ENCODE results near the gene ZDHHC20.

ZDHHC20 gene

GRCh38 chr13:21475115-21475514 is 16.0 kb upstream of the ZDHHC20 start:
- no peak overlapping the region for H3K4me3 ChIP-seq (ENCODE audit: low read depth, low read length)
- no peak overlapping the region for H3K27ac ChIP-seq (ENCODE audit: extremely low read depth, low read depth, low read length)
- TF ChIP-seq SCRT2 (tag by site-specific recombination; IDR thresholded peaks at IDR 0.05), result no peak
- no peaks in the 10 kb centered on the region for H3K36me3 ChIP-seq (ENCODE audit: control insufficient read depth in 2 of 2, insufficient read depth in 1 of 2, low read length in 2 of 2)
- ChIA-PET POLR2A (no interaction called here), CTCF (no interaction called here)
- no peaks in the 10 kb centered on the region for H3K4me1 ChIP-seq (ENCODE audit: control insufficient read depth, insufficient read depth, low read length)
- H3K9me3 ChIP-seq (ENCODE audit: control insufficient read depth, insufficient read depth, low read depth, low read length), result no peaks in the 10 kb centered on the region

GRCh38 chr13:21470785-21471184 is 11.7 kb upstream of the ZDHHC20 start:
- H3K9me3 ChIP-seq (ENCODE audit: control insufficient read depth, insufficient read depth, low read depth, low read length), result no peaks in the 10 kb centered on the region
- no peak overlapping the region for H3K27ac ChIP-seq (ENCODE audit: extremely low read depth, low read depth, low read length)
- TF ChIP-seq ZNF398 (tag by site-specific recombination; IDR thresholded peaks at IDR 0.05), result no peak
- TF ChIP-seq SETDB1 (IDR thresholded peaks at IDR 0.05; ENCODE audit: insufficient read length, low read length), result peak; percentile 60
- ChIA-PET CTCF (no interaction called here), POLR2A (no interaction called here)
- H3K4me1 ChIP-seq (ENCODE audit: control insufficient read depth, insufficient read depth, low read length), result no peaks in the 10 kb centered on the region
- H3K4me3 ChIP-seq (ENCODE audit: low read depth, low read length), result no peak overlapping the region
- no peaks in the 10 kb centered on the region for H3K36me3 ChIP-seq (ENCODE audit: control insufficient read depth in 2 of 2, insufficient read depth in 1 of 2, low read length in 2 of 2)

- no peaks in the 10 kb centered on the region for H3K4me1 ChIP-seq (ENCODE audit: control insufficient read depth, insufficient read depth, low read length)
- POLR2A ChIA-PET, result no interaction called here
- TF ChIP-seq SCRT2 (tag by site-specific recombination; IDR thresholded peaks at IDR 0.05) (no peak), ZNF248 (tag by site-specific recombination; IDR thresholded peaks at IDR 0.05) (no peak), ZBTB7A (tag by site-specific recombination; IDR thresholded peaks at IDR 0.05; ENCODE audit: low read depth) (no peak), GLI2 (tag by site-specific recombination; IDR thresholded peaks at IDR 0.05; ENCODE audit: borderline replicate concordance, low read depth) (no peak), TSHZ1 (tag by site-specific recombination; IDR thresholded peaks at IDR 0.05; ENCODE audit: borderline replicate concordance) (no peak), BCL11A (tag by site-specific recombination; IDR thresholded peaks at IDR 0.05; ENCODE audit: low read depth) (no peak), ZNF140 (tag by site-specific recombination; IDR thresholded peaks at IDR 0.05) (no peak), ZNF157 (tag by site-specific recombination; IDR thresholded peaks at IDR 0.05) (no peak), PRDM10 (tag by site-specific recombination; IDR thresholded peaks at IDR 0.05) (no peak), IKZF3 (tag by site-specific recombination; IDR thresholded peaks at IDR 0.05) (no peak), HOXD13 (CRISPR knock-in tag; IDR thresholded peaks at IDR 0.05; ENCODE audit: borderline replicate concordance) (no peak), ZNF623 (tag by site-specific recombination; IDR thresholded peaks at IDR 0.05) (no peak), GLIS1 (tag by site-specific recombination; IDR thresholded peaks at IDR 0.05) (no peak), ZNF18 (tag by site-specific recombination; IDR thresholded peaks at IDR 0.05) (no peak)
- no peaks in the 10 kb centered on the region for H3K9me3 ChIP-seq (ENCODE audit: control insufficient read depth, insufficient read depth, low read depth, low read length)
- no peaks in the 10 kb centered on the region for H3K36me3 ChIP-seq (ENCODE audit: control insufficient read depth in 2 of 2, insufficient read depth in 1 of 2, low read length in 2 of 2)
- H3K27ac ChIP-seq (ENCODE audit: extremely low read depth, low read depth, low read length), result no peak overlapping the region
- CTCF ChIA-PET, result interaction anchor here (1.5 to 2.3 kb wide), 2 partner anchors 10 to 11 kb away, joined by 5 to 7 read pairs; no protein-coding TSS in a partner anchor
- no peak overlapping the region for H3K4me3 ChIP-seq (ENCODE audit: low read depth, low read length)
Observed at GRCh38 chr13:21466527-21466926, 7.4 kb upstream of the ZDHHC20 start.

Data from HEK293 (cell line).